Measurements from ENCODE around the gene NUDCD3.
A peak's percentile ranks its signal among the peaks of the same experiment; 100 is the strongest.

NUDCD3 gene

DNA sequence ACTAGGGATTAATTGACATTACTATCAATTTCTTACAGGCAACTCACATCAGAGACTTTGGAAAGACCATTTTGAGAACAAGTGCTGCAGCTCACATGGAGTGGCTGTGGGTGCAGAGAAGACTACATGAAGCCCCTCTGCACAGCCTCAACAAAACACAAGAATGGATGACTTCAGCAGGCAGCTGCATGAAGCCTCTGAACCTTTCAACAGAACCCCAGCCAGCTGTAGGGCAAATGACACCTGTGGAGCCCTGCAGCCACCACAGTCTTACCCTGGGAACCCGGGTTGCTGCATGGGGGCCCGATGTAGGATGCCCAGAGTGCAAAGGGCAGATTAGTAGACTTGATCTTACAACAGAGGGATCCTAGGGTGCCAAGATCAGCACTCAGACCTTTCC, 103.1 kb downstream of the NUDCD3 start:
- H3K36me3 ChIP-seq (ENCODE audit: control insufficient read depth, insufficient read depth, low read length, severe bottlenecking): peaks cover 68% of the 10 kb centered on the region
- H3K27me3 ChIP-seq (replicated peaks; ENCODE audit: control insufficient read depth, insufficient read depth, low read length): no peaks in the 10 kb centered on the region
- DNase-seq (ENCODE audit: low read depth): no peak
- no peaks in the 10 kb centered on the region for H3K9me3 ChIP-seq (ENCODE audit: control insufficient read depth, low read length)
- no peak overlapping the region for H3K9ac ChIP-seq (ENCODE audit: low read length)
- H3K4me1 ChIP-seq (ENCODE audit: control insufficient read depth, insufficient read depth, low read length): peaks cover 18% of the 10 kb centered on the region
- H3K4me3 ChIP-seq (ENCODE audit: low read length): no peak overlapping the region

DNA sequence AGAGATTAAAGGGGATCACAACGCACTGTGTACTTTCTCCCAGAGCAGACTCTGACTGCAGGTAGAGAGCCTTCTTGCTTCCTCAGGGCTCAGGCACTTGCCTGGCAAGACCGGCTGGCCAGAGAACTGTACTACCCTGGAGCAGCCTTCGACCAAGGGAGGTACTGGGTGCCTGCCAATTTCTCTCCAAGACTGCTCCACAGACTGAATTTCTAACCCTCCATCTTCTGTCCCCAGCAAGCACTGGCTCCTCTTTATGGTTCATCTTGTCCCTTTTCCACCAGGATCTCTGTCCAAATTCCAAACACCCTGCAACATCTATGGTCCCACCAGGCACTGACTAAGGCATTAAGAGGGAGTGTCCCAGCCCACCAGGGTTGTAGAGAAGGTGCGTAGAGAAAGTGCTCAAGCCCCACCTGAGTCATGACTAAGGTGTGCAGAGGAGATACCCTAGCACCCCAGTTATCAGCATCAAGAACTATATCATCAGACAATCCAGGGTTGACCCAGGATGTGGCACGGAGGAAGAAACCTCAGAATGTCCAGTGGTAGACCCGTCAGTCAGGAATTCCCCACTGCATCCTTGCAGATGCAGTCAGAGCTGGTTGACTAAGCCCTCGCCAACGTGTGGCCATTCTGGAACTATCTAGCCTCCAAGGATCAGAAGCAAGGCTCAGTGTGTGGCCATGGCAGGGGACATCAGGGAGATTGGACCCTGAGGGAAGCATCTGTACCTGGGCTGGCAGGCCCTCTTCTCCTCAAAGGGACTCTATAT, 104.1 kb downstream of the NUDCD3 start:
- H3K9ac ChIP-seq (ENCODE audit: low read length): no peak overlapping the region
- H3K36me3 ChIP-seq (ENCODE audit: control insufficient read depth, insufficient read depth, low read length, severe bottlenecking): peaks cover 59% of the 10 kb centered on the region
- H3K4me1 ChIP-seq (ENCODE audit: control insufficient read depth, insufficient read depth, low read length): peaks cover 28% of the 10 kb centered on the region
- no peak for DNase-seq (ENCODE audit: low read depth)
- no peaks in the 10 kb centered on the region for H3K27me3 ChIP-seq (replicated peaks; ENCODE audit: control insufficient read depth, insufficient read depth, low read length)
- no peaks in the 10 kb centered on the region for H3K9me3 ChIP-seq (ENCODE audit: control insufficient read depth, low read length)
- H3K4me3 ChIP-seq (ENCODE audit: low read length): no peak overlapping the region

DNA sequence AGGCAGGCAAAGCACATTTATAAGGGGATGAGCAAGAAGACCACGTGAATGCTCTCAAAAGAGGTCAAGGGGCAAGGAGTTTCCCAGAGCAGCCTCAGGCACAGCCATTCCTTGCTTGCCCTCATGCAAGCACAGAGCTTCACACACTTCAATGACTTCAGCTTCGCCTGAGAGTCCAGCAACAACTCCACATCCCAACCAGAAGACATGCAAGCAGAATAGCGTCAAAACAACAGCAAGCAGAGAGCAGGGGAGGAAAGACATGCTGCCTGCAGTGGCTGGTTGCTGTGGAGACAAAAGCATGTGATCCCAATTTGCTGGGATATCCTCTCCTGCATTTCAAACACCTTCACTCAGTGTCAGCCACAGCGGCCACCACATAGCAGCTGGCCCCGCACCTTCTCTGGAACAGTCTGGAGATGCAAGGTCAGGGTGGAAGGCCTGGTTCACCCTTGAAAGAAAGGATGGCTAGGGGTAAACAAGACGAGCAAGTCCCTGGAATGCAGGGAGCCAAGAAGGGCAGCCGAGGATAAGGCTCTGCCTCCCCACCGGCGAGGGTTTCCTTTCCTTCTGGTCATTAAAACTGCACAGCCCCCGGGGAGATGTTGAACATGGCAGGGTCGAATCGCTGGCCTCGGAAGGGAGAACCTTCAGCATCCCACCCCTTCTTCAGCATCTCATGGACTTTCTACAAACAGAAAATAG, 104.9 kb downstream of the NUDCD3 start:
- no peaks in the 10 kb centered on the region for H3K9me3 ChIP-seq (ENCODE audit: control insufficient read depth, low read length)
- no peak overlapping the region for H3K9ac ChIP-seq (ENCODE audit: low read length)
- no peak for DNase-seq (ENCODE audit: low read depth)
- peaks cover 51% of the 10 kb centered on the region for H3K36me3 ChIP-seq (ENCODE audit: control insufficient read depth, insufficient read depth, low read length, severe bottlenecking)
- H3K4me3 ChIP-seq (ENCODE audit: low read length): no peak overlapping the region
- H3K27me3 ChIP-seq (replicated peaks; ENCODE audit: control insufficient read depth, insufficient read depth, low read length): no peaks in the 10 kb centered on the region
- H3K4me1 ChIP-seq (ENCODE audit: control insufficient read depth, insufficient read depth, low read length): peaks cover 36% of the 10 kb centered on the region

DNA sequence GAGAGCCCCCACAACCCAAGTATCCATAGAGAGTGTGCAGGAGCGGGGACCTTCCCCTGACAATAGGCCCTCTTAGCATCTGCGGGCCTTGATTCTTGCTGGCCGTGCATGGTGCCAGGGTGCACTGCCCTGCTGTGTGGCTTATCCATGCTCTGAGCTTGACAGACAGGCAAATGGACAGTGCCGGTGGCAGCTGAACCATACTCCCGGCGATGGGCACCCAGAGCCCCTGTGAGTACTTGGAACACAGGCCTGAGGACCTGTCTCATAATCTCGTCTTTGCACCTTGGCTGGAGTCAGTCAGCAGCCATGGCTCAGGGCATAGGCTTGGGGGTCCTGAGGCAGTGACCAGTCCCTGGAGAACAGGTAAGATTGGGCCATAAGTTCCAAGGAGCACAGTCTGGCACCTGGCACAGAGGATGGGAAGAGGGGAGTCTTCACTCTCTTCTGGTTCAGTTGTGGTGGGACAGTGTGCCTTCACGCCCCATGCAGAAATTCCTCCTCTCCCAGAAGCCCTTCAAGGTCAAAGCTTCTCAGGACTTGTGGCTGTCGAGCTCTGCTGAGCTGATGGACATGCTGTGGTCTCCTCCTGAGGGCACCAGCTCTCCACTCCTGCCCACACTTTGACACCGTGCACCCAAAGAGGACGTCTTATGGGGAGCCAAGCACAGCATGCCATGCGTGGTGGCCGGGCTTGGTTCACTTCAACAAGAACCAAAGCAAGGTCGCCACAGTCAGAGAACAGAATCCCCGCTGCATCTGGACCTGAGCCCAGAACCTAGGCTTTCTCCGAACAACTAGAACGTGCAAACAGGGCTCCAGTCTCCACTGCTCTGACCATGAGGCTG, 105.6 kb downstream of the NUDCD3 start:
- DNase-seq (ENCODE audit: low read depth): no peak
- Histone ChIP-seq H3K4me1 (ENCODE audit: control insufficient read depth, insufficient read depth, low read length) (peaks cover 44% of the 10 kb centered on the region), H3K4me3 (ENCODE audit: low read length) (no peak overlapping the region), H3K9ac (ENCODE audit: low read length) (no peak overlapping the region), H3K36me3 (ENCODE audit: control insufficient read depth, insufficient read depth, low read length, severe bottlenecking) (peaks cover 48% of the 10 kb centered on the region), H3K27me3 (replicated peaks; ENCODE audit: control insufficient read depth, insufficient read depth, low read length) (no peaks in the 10 kb centered on the region), H3K9me3 (ENCODE audit: control insufficient read depth, low read length) (no peaks in the 10 kb centered on the region)

DNA sequence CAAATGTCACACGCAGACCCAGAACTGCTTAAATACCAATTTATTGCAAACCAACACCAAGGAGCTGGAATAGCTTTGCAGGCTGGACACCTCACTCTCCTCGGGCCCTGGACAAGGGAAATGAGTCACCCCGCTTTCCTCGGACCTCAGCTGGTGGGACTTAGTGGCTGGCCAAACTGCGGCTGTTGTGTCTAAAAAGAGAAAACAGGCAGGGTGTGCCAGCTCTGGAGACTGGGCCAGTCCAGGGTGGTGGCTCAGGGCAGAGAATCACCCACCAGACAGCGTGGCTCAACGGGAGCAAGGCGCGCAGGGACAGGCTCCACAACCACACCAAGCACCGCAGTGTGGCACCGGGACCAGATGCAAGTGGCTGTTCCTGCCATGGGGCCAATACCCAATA, 106.9 kb downstream of the NUDCD3 start:
- Histone ChIP-seq H3K4me1 (ENCODE audit: control insufficient read depth, insufficient read depth, low read length) (peaks cover 54% of the 10 kb centered on the region), H3K9me3 (ENCODE audit: control insufficient read depth, low read length) (no peaks in the 10 kb centered on the region), H3K9ac (ENCODE audit: low read length) (peak overlapping the region; percentile 52), H3K27me3 (replicated peaks; ENCODE audit: control insufficient read depth, insufficient read depth, low read length) (no peaks in the 10 kb centered on the region), H3K4me3 (ENCODE audit: low read length) (no peak overlapping the region), H3K36me3 (ENCODE audit: control insufficient read depth, insufficient read depth, low read length, severe bottlenecking) (peaks cover 37% of the 10 kb centered on the region)
- peak; percentile 67 for DNase-seq (ENCODE audit: low read depth)

DNA sequence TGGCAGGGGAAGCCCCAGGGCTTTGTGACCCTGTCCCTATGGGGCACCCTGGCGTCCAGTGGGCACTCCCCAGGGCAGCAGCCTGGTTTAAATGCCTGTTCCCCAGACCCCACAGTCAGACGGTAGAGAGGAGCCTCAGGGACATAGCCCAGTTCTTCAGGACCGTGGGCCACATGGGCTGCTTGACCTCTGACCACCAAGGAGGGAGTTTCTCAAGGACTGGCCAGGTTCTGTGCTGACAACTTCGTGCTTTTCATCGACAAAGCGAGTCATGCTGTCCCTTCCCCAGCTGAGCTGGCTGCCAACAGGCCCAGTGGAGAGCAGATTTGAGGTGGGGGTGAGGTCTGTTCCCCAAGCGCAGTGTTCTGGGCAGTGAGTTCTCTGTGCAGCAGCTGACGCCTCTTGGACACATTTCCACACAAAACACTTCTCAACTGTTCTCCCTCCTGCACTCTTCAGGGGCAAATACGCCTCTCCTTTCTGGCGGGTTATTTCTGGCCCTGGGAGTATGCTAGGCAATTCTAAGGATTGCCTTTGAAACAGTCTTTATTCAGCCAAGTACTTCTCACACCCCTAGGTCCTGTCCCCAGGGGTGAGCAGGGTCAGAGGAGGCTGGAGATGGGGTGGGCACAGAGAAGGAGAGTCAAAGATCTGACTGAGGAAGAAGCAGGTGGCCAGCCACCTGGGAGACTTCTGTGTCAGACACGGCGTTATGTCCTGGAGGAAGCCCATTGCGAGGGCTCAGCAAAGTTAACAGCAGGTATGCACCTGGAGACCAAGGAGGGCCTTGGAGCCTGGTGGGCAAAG, 107.8 kb downstream of the NUDCD3 start:
- no peak for DNase-seq (ENCODE audit: low read depth)
- peak overlapping the region; percentile 22 for H3K9ac ChIP-seq (ENCODE audit: low read length)
- no peaks in the 10 kb centered on the region for H3K9me3 ChIP-seq (ENCODE audit: control insufficient read depth, low read length)
- H3K4me3 ChIP-seq (ENCODE audit: low read length): no peak overlapping the region
- H3K27me3 ChIP-seq (replicated peaks; ENCODE audit: control insufficient read depth, insufficient read depth, low read length): no peaks in the 10 kb centered on the region
- peaks cover 28% of the 10 kb centered on the region for H3K36me3 ChIP-seq (ENCODE audit: control insufficient read depth, insufficient read depth, low read length, severe bottlenecking)
- peaks cover 63% of the 10 kb centered on the region for H3K4me1 ChIP-seq (ENCODE audit: control insufficient read depth, insufficient read depth, low read length)

DNA sequence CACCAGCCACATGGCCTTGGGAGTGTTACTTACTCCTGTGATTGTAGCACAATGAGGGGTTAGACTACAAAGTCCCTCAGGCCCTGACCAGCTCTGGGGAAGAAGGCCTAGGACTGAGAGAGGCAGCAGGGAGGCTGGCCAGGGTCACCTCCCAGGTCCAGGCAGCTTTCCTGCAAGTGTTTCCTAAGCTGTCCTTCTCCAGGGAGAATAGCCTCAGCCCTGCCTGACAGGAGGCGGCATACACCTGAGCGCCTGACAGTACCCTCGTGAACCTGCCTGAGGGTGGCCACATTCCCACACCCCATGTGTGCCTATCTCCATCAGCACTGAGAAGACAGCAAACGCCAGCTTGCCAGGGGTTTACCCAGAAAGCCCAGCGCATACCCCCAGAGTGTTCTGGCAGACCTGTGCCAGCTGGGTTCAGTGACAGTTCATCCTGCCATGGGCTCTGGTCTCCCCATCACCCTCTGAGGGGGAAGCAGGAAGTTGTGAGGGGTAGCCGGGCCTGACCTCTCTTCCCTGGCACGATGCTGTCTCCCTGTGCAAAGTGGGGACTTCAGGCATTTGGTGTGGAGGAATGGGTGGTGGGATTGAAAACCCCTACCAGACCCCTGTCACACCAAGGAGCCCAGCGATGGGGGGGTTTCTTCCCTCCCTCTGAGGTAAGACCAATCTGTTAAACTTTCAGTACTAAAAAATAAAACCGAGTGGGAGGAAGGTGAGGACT, 108.8 kb downstream of the NUDCD3 start:
- H3K9me3 ChIP-seq (ENCODE audit: control insufficient read depth, low read length): no peaks in the 10 kb centered on the region
- H3K27me3 ChIP-seq (replicated peaks; ENCODE audit: control insufficient read depth, insufficient read depth, low read length): no peaks in the 10 kb centered on the region
- no peak overlapping the region for H3K9ac ChIP-seq (ENCODE audit: low read length)
- no peak for DNase-seq (ENCODE audit: low read depth)
- H3K4me1 ChIP-seq (ENCODE audit: control insufficient read depth, insufficient read depth, low read length): peaks cover 64% of the 10 kb centered on the region
- H3K36me3 ChIP-seq (ENCODE audit: control insufficient read depth, insufficient read depth, low read length, severe bottlenecking): peaks cover 21% of the 10 kb centered on the region
- H3K4me3 ChIP-seq (ENCODE audit: low read length): no peak overlapping the region

DNA sequence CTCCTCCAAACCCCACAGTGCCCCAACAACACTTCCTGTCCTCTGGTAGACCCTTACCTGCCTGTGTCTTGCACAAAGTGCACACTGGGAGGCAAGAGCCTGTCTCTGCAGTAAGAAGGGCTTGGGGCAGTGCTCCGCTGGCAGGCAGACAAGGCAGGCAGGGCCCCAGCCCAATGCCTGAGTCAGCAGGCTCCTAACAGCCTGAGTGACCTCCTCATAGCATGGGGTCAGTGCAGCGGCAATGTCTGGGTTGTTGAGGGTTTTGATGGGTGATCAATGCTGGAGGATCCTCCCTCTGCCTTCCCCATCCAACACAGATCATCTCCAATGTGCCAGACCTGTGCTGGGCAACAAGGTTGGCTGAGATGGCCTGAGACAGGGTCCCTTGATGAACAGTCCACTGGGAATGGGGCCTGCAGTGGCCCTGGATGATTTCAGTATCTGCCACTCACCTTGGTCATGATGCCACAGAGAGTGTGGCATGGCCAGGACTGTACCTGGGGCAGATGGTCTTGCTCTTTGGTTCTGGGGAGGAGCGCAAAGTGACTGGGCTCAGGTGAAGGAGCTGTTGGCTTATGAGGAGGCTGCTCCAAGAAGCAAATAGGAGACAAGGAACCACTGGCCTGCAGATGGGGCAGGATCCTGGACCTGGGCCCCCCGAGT, 109.5 kb downstream of the NUDCD3 start:
- DNase-seq (ENCODE audit: low read depth): no peak

DNA sequence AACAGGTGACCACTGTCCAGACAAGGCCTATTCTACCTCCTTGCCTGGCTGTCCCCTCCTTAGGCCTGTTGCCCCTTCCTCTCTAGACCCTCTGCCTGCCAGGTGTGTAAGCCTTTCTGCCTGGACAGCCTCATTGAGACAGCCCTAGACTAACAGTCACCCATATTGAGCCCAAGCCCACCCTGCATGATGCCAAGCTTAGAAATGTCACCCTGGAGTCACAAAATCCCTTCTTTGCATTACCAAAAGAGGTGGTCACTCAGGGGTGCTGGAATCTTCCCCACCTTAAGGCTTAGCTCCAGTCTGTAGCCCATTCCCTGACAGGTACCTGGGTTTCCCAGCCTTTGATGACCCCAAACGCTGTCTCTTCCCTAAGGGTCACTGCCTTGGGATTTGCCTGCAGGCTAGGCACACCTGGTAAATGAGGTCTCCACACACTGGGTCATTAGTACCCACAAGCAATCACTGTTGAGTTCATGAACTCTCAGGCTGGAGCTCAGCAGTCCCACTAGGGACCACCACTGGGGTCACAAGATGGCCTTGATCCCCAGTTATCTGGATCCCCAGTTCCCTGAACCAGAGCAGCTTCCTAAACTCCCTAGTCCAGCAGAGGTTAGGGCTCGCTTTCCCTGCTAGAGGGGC, 110.1 kb downstream of the NUDCD3 start:
- no peak for DNase-seq (ENCODE audit: low read depth)
- no peaks in the 10 kb centered on the region for H3K9me3 ChIP-seq (ENCODE audit: control insufficient read depth, low read length)

More for the DNA sequence above, 109.5 kb downstream of the NUDCD3 start:
- no peak overlapping the region for H3K9ac ChIP-seq (ENCODE audit: low read length)
- H3K27me3 ChIP-seq (replicated peaks; ENCODE audit: control insufficient read depth, insufficient read depth, low read length): no peaks in the 10 kb centered on the region
- H3K4me1 ChIP-seq (ENCODE audit: control insufficient read depth, insufficient read depth, low read length): peaks cover 64% of the 10 kb centered on the region
- H3K36me3 ChIP-seq (ENCODE audit: control insufficient read depth, insufficient read depth, low read length, severe bottlenecking): peaks cover 14% of the 10 kb centered on the region
- H3K4me3 ChIP-seq (ENCODE audit: low read length): no peak overlapping the region
- H3K9me3 ChIP-seq (ENCODE audit: control insufficient read depth, low read length): no peaks in the 10 kb centered on the region

More for the DNA sequence above, 110.1 kb downstream of the NUDCD3 start:
- H3K27me3 ChIP-seq (replicated peaks; ENCODE audit: control insufficient read depth, insufficient read depth, low read length): no peaks in the 10 kb centered on the region
- H3K36me3 ChIP-seq (ENCODE audit: control insufficient read depth, insufficient read depth, low read length, severe bottlenecking): peaks cover 9% of the 10 kb centered on the region
- no peak overlapping the region for H3K9ac ChIP-seq (ENCODE audit: low read length)
- peaks cover 64% of the 10 kb centered on the region for H3K4me1 ChIP-seq (ENCODE audit: control insufficient read depth, insufficient read depth, low read length)
- H3K4me3 ChIP-seq (ENCODE audit: low read length): no peak overlapping the region

Measured in adipocyte (in vitro differentiated cells).